HG03571 (cell line): ENCODE data around the gene ATP1A1.

Experiments
- ATAC-seq: cut with Tn5 transposase; IDR thresholded peaks from one replicate; pipeline ENCODE4 v1.9.1; 2021; ENCODE audit not compliant: unreplicated experiment

Gene ATP1A1

GRCh38 chr1:116372651-116373430, at the start of gene ATP1A1:
TSS of gene ATP1A1 (plus strand) at chr1:116373244. CDS start at chr1:116373512, 268 bp downstream.
- peak; percentile 58 for ATAC-seq

GRCh38 chr1:116323491-116323890, 49.6 kb upstream of the ATP1A1 start:
- ATAC-seq, result no peak

GRCh38 chr1:116324411-116324810, 48.6 kb upstream of the ATP1A1 start:
- no peak for ATAC-seq

- no peak for ATAC-seq
Observed at GRCh38 chr1:116325104-116325503, 47.9 kb upstream of the ATP1A1 start.

DNA sequence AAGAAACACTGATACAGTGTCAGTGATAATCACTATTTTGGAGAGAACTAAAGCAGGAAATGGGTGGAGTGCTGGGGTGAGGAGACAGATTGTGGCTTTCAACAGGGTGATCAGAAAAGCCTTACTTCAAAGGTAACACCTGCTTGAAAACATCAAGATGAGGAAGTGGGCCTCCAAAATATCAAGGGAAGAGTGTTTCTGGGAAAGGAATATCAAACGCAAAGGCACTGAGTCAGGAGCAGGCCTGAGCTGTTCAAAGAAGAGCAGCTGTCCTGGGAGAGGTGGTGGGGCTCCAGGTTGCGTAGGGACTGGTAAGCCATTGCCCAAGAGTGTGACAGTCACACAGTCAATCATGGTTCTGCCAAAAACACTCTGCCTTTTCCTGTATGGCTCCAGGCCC, 47.1 kb upstream of the ATP1A1 start:
- no peak for ATAC-seq

DNA sequence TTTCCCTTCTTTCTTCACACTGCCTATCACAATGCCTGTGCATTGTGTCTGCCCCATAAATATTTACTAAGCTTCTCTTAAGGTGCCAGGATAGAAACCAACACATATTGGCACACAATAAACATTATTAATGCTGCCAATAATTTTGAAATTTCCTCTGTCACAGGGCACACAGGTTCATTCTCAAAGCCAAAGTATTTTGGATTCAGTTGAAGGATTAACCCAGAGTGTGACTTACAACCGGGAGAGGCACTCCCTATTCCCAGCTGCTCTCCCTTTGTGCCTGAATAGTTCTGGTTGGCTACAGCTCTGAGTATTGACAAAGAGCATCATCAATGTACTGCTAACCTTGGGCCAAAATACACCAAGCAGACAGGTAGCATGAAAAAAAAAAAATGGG, 46.6 kb upstream of the ATP1A1 start:
- ATAC-seq, result no peak

GRCh38 chr1:116328671-116329070, 44.4 kb upstream of the ATP1A1 start:
- ATAC-seq, result no peak

DNA sequence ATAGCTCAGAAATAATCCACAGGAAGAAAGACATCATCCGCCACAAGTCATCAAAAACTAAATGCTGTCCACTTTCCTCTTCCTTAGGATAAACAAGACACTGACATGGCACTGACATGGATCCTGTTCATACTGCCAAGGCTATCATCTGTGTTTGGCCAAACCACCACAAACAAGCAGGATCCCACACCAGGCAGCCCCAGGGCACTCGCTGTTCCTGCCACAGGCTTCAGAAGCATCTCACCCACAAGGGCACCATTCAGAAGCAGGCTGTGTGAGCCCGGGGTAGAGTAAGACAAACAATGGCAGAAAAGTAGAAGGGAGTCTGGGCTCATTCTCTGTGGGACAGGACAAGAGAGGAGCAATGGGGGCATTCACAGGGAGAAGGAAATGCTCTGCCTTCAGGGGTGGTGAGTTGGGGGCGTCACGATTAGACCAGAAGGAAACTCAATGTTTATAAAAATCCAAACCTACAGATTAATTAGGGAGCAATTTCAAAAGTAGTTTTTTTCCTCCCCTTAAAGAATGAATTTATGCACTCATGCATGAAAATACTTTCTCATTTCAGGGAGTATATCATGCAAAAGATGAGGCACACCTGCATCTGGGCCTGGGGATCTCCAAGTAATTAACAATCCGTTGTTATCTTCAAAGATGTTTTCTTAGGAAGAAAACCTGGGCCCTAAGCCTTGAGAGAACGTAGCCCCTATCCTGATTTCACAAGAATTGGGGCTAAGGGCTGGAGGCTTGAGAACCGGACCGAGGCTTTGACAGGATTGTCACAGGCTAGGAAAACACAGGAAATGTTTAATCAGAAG, 43.3 kb upstream of the ATP1A1 start:
- ATAC-seq, result no peak

- ATAC-seq, result no peak
Observed at GRCh38 chr1:116330342-116330652, 42.7 kb upstream of the ATP1A1 start.

DNA sequence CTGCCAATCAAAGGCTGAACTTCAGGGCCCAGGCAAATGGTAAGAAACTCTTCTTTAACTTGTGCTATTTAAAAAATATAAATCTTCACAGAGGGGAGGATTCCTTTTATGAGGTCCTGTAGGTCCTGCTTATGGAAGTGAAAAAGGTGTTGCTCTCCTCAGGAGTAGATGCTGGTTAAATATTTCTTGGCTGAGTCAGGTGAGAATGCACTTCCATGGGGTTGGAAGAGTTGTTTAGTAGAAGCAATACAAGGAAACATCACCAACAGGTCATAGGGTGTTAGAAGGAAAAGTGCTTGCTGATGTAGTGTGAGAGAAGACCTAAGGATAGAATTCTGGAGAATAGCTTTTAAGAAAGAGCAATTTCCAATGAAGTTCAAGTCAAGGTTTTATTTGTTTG, 42.2 kb upstream of the ATP1A1 start:
- ATAC-seq, result no peak

DNA sequence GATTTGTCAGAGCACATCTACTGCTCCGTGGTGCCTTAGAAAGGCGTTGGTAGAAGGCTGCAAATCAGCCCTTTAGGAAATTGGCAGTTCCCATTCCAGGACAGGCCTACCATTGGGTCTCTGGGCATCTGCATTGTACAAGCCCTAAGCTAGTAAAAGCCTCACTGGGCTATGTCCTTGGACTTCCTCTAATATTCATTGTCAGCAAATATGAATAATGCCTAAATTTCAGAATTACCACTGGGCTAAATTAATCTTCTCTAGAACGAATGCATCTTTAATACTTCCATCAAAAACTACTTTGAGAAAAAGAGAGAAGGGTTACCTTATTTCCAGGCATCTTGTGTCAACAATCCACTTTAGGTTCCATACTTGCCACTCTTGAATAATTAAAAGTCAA, 41.5 kb upstream of the ATP1A1 start:
- no peak for ATAC-seq

DNA sequence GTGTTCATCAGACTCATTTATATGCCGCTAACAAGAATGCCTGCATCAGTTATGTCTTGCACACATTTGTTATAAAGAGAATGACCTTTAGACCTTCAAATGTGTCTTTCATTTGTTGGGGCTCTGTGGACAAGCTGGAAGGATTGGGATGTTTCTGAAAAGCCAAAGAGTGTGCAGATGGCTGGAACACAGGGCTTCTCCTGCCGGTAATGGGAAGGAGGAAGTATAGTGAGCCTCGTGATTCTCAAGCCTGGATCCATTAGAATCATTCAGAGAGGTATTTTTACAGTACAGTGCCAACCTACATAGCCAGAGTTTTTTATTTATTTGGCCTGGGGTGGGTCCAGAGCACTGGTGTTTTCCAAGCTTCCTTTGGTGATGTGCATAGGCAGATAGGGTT, 40.6 kb upstream of the ATP1A1 start:
- no peak for ATAC-seq

DNA sequence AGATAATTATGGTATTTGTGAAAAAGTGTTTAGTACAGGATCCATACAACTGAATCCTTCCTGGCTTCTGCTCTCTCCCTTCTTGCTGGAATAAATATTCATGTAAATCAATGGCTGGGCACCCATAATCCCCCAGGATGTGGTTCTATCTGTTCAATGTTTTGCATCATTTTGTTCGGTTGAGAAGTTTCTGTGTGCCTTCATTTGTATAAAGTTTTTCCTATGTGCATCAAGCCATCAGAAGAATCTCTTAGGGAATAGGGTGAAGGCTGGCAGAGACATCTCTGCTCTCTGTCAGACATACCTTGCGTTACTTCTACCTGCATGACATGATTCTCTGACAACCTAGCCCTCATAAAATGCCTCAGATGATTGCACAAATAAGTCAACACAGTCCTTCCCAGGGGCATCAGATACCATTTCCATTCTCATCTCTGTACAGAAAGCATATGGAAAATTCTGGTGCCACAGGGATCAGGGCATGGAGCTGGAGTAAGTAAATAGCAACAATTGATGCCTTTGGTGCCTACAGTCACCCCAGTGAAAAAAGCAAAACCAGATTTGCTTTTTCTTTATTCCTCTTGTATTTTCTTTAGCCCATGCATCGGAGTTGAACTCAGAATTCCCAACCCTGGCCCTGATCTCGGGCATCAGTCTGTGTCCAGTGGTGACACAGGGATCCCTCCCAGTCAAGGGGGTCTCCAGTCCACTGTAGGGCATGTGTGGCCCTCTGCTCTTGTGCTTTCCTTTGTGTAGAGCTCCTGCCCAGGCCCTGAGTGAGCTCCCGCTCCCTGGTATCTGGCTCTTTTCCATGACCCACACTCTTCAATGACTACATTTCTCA, 39.7 kb upstream of the ATP1A1 start:
- ATAC-seq, result no peak

- no peak for ATAC-seq
Observed at GRCh38 chr1:116334015-116334547, 39.0 kb upstream of the ATP1A1 start.

DNA sequence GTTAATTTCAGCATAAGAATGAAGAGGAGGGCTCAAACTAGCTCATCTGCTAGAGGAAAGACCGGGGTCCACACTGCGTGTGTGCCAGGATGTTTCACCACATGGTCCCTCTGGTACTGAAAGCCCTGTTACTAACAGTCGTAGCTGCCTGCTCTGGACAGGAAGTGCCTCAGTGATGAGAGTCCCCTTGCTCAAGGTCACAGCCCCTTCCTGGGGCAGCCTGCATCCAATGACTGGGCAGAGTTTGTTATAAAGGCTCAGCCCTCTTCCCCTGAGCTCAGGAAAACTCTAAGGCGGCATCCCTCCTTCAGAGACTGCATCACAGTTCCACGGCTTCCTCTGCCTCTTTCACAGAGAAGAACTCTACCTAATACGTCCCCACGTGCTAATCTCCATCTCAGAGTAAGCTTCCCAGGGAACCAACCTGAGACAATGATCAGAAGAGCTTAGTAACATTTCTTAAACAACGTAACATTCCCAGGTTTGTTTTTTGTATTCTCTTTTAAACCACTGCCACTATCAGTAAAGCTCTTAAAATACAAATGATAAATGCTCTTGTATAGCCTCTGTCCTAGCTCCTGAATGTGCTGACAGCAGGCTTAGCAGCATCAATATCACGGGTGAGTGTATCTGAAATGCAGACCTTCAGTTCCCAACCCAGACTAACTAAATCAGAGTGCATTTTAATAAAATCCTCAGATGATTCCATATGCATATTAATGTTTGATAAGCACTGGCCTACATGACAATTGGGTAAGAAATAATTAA, 38.0 kb upstream of the ATP1A1 start:
- ATAC-seq, result no peak

GRCh38 chr1:116335850-116336624, 37.0 kb upstream of the ATP1A1 start:
- ATAC-seq, result no peak

DNA sequence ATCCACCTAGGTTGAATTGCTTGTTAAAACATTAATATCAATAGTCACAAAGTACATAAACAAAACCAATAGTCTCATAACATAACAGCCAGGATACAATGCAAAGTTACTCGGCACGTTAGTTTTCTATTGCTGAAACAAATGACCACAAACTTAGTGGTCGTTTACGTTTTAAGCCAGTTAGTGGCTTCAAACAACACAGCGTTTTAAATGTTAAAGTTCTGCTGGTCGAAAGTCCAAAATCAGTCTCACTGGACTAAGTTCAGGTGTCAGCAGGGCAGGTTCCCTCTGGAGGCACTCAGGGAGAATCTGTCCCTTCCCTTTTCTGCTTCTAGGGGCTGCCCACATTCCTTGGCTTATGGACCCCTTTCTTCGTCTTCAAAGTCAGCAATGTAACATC, 35.6 kb upstream of the ATP1A1 start:
- no peak for ATAC-seq

DNA sequence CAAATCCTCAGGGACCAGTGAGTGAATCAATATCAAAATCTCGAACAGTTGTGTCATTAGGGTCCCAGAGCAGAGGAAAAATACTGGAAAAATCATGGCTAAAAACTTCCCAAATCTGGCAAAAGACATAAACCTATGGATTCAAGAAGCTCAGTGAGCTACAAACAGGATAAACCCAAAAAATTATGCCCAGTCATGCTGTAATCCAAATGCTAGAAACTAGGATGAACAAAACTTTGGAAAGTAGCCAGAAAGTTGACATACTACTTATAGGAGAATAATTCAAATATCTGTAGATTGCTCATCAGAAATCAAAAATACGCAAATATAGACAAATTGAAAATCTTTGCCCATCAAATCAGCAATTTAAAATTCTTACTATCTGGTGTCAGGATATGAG, 34.6 kb upstream of the ATP1A1 start:
- ATAC-seq, result no peak

- no peak for ATAC-seq
Observed at GRCh38 chr1:116340506-116341231, 32.4 kb upstream of the ATP1A1 start.
